ENCODE measurements around the gene TTC7B. TPM values are rescaled to one million over a fixed set of nuclear protein-coding genes. Genes with fewer than 3 reads are reported as not detected.

TTC7B gene
- total and polyA plus RNA-seq, 9 of the 15 experiments (the other 6 are each of a cell fraction or from before 2014, with no cell fraction given), result 2.2 to 77.2 (median 36.7) TPM

DNA sequence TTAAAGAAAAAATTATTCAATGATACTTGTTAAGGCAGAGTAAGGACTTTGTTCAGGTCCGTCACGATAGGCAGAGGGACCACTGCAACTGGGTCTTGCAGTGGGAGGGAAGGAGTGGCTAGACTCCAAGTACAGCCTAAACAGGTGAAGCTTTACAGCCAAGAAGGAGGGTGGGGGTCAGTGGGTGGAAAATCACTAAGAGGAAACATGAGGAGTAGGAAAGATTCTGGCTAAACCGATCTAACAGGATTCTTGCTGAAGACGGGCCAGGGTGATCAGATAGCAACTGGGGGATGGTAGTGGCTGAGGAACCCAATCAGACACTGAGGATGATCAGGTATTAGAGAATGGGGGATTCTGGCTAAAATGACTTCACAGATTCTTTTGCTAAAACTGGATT is 100.2 kb downstream of the TTC7B start:
- FAIRE-seq, result no peak
- BruUV-seq (replicated peaks), result no TSS peak
- intact Hi-C loops (cut with micrococcal nuclease), result no loop called here
- Histone ChIP-seq H3K4me3 (no peak overlapping the region), H3K9me3 (replicated peaks; ENCODE audit: control insufficient read depth, insufficient read depth, low read depth, low read length) (no peaks in the 10 kb centered on the region), H3K36me3 (ENCODE audit: control insufficient read depth, insufficient read depth, low read length) (peaks cover 6% of the 10 kb centered on the region; the same call in 1 of the 3 replicates), H4K20me1 (replicated peaks; ENCODE audit: control insufficient read depth, insufficient read depth, low read length) (0 out of 2 replicates have a peak, but pooled peaks cover 4% of the 10 kb centered on the region), H3K4me2 (ENCODE audit: insufficient read depth, low read length) (no peak overlapping the region), H3K79me2 (ENCODE audit: control insufficient read depth, insufficient read depth, low read length) (no peaks in the 10 kb centered on the region), H3K27me3 (ENCODE audit: control insufficient read depth in 2 of 2, insufficient read depth in 2 of 2, low read length in 2 of 2) (no peaks in the 10 kb centered on the region), H2AFZ (ENCODE audit: low read depth, low read length) (no peak overlapping the region), H3K4me1 (replicated peaks in 1 of 2; ENCODE audit: control insufficient read depth in 2 of 2, insufficient read depth in 2 of 2, low read length in 2 of 2) (peaks cover 8 to 17% of the 10 kb centered on the region in 2 experiments; a peak in 3 of 5 replicates), H3K27ac (ENCODE audit: extremely low read depth, low read depth, low read length) (no peak overlapping the region), H3K9me1 (ENCODE audit: control insufficient read depth, insufficient read depth, low read length) (no peaks in the 10 kb centered on the region), H3K9ac (ENCODE audit: insufficient read depth in 1 of 2, low read depth in 2 of 2, low read length in 2 of 2) (no peak overlapping the region)
- ChIA-PET POLR2A (no interaction called here), CTCF (ENCODE audit: low intra/inter-chr PET ratio) (no interaction called here)
- in situ Hi-C loops (cut with MboI), result no loop called here
- WGBS (ENCODE audit: insufficient coverage, low coverage, missing lambda C conversion rate), result 41% methylated on average over 4 of the region's 4 CpGs
- no peak for ATAC-seq
- TF ChIP-seq BHLHE40 (IDR thresholded peaks at IDR 0.05; ENCODE audit: low read length), result no peak
- TF ChIP-seq SLC30A9 (CRISPR knock-in tag; IDR thresholded peaks at IDR 0.05), result no peak
- DNase-seq (ENCODE audit: extremely low read depth in 1 of 4, low spot score in 3 of 4), result no peak

DNA sequence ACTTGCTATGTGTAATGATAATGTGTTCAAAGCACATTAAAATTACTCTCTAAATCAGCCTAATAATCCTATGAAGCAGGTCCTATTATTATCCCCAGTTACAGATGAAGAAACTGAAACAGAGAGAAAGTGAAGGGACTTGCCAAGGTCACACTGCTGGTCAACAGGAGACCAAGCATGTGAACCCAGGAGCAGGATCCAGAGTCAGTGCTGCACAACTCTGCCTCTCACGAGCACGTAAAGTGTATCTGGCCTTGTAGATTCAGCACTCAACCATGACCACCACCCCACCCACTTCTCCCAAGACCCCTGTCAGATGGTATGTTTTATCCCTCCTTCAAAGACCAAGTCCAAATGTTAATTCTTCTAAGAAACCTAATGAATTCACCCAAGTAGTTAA is 100.7 kb downstream of the TTC7B start:
- ChIA-PET POLR2A (no interaction called here), CTCF (ENCODE audit: low intra/inter-chr PET ratio) (no interaction called here)
- Histone ChIP-seq H3K27ac (ENCODE audit: extremely low read depth, low read depth, low read length) (no peak overlapping the region), H3K4me1 (replicated peaks in 1 of 2; ENCODE audit: control insufficient read depth in 2 of 2, insufficient read depth in 2 of 2, low read length in 2 of 2) (peaks cover 8 to 12% of the 10 kb centered on the region in 2 experiments; a peak in 3 of 5 replicates), H3K4me2 (ENCODE audit: insufficient read depth, low read length) (no peak overlapping the region), H2AFZ (ENCODE audit: low read depth, low read length) (no peak overlapping the region), H3K9me1 (ENCODE audit: control insufficient read depth, insufficient read depth, low read length) (no peaks in the 10 kb centered on the region), H3K4me3 (no peak overlapping the region), H3K36me3 (ENCODE audit: control insufficient read depth, insufficient read depth, low read length) (peaks cover 6% of the 10 kb centered on the region; the same call in 1 of the 3 replicates), H3K9me3 (replicated peaks; ENCODE audit: control insufficient read depth, insufficient read depth, low read depth, low read length) (no peaks in the 10 kb centered on the region), H3K79me2 (ENCODE audit: control insufficient read depth, insufficient read depth, low read length) (no peaks in the 10 kb centered on the region), H3K27me3 (ENCODE audit: control insufficient read depth in 2 of 2, insufficient read depth in 2 of 2, low read length in 2 of 2) (no peaks in the 10 kb centered on the region), H3K9ac (ENCODE audit: insufficient read depth in 1 of 2, low read depth in 2 of 2, low read length in 2 of 2) (no peak overlapping the region), H4K20me1 (replicated peaks; ENCODE audit: control insufficient read depth, insufficient read depth, low read length) (no peaks in the 10 kb centered on the region)
- 64% methylated on average over 2 of the region's 2 CpGs for whole genome bisulfite sequencing (ENCODE audit: insufficient coverage, low coverage, missing lambda C conversion rate)
- ATAC-seq (no peak), FAIRE-seq (no peak), DNase-seq (ENCODE audit: extremely low read depth in 1 of 4, low spot score in 3 of 4) (no peak)
- BruUV-seq (replicated peaks), result no TSS peak
- intact Hi-C loops (cut with micrococcal nuclease) (no loop called here), in situ Hi-C loops (cut with MboI) (no loop called here)
- TF ChIP-seq, protein P1, sequence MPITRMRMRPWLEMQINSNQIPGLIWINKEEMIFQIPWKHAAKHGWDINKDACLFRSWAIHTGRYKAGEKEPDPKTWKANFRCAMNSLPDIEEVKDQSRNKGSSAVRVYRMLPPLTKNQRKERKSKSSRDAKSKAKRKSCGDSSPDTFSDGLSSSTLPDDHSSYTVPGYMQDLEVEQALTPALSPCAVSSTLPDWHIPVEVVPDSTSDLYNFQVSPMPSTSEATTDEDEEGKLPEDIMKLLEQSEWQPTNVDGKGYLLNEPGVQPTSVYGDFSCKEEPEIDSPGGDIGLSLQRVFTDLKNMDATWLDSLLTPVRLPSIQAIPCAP (CRISPR knock-in tag; IDR thresholded peaks at IDR 0.05; ENCODE audit: borderline replicate concordance), result no peak
- TF ChIP-seq FOXJ3 (CRISPR knock-in tag; IDR thresholded peaks at IDR 0.05) (no peak), SIN3B (IDR thresholded peaks at IDR 0.05; ENCODE audit: low read depth) (no peak)

Data from K562 (cell line).